Measurements from ENCODE around the gene PHPT1. TPM values are rescaled to one million over a fixed set of nuclear protein-coding genes. Genes with fewer than 3 reads are reported as not detected.
A peak's percentile ranks its signal among the peaks of the same experiment; 100 is the strongest.

PHPT1 gene
- total RNA-seq, 4 donors from 2014 or later: 98.8 to 204 (median 152) TPM

GRCh38 chr9:136806631-136807201 lies 42.5 kb upstream of the PHPT1 start:
- no peak for DNase-seq
- ATAC-seq: no peak

GRCh38 chr9:136807281-136808074 lies 41.7 kb upstream of the PHPT1 start, which contains the start of gene RABL6:
Gene RABL6, plus strand, starts transcription at chr9:136807948. Its CDS starts 249 bp downstream, at chr9:136808197.
- peak within 1 kb of the TSS; percentile 82 to 94 (median 90) for H3K27ac ChIP-seq
- peak; percentile 29 to 66 for DNase-seq
- in situ Hi-C loops (cut with MboI; ENCODE audit: low sequenced_read_pairs in 4 of 4) (no loop called here), intact Hi-C loops (cut with DNase I; ENCODE audit: low total_unique reads) (loop anchor here (1.0 to 2.0 kb wide), 2 partner anchors 41 to 137 kb away; partner anchors contain the start of genes FBXW5 and PHPT1)
- peak within 1 kb of the TSS; percentile 76 to 98 (median 92) for H3K4me3 ChIP-seq
- peak; percentile 92 to 93 for ATAC-seq
- no peaks in the 10 kb centered on the region for H3K36me3 ChIP-seq
- H3K4me1 ChIP-seq: peaks cover 31 to 35% of the 10 kb centered on the region in 2 donors
- no peaks in the 10 kb centered on the region for H3K9me3 ChIP-seq
- H3K27me3 ChIP-seq: peaks cover 0 to under 1% (median 0%) of the 10 kb centered on the region in 3 donors
- TF ChIP-seq POLR2A (IDR thresholded peaks at IDR 0.05): peak; percentile 65 to 80
- TF ChIP-seq CTCF (IDR thresholded peaks at IDR 0.05 in 4 of 5, conservative IDR thresholded peaks at IDR 0.05 in 1 of 5): no peak

More at GRCh38 chr9:136806631-136807201, 42.5 kb upstream of the PHPT1 start:
- intact Hi-C loops (cut with DNase I; ENCODE audit: low total_unique reads) (loop anchor here (1.0 to 2.0 kb wide), 2 partner anchors 42 to 138 kb away; partner anchors contain the start of genes FBXW5 and PHPT1), in situ Hi-C loops (cut with MboI; ENCODE audit: low sequenced_read_pairs in 4 of 4) (no loop called here)
- Histone ChIP-seq H3K36me3 (no peaks in the 10 kb centered on the region), H3K27me3 (peaks cover 0 to 8% (median 8%) of the 10 kb centered on the region in 3 donors), H3K4me1 (peaks cover 31 to 35% of the 10 kb centered on the region in 2 donors), H3K27ac (peak overlapping the region; percentile 82 to 94 (median 90)), H3K9me3 (no peaks in the 10 kb centered on the region), H3K4me3 (peak overlapping the region; percentile 64 to 94 (median 72))
- no peak for TF ChIP-seq POLR2A (IDR thresholded peaks at IDR 0.05)
- TF ChIP-seq CTCF (IDR thresholded peaks at IDR 0.05 in 4 of 5, conservative IDR thresholded peaks at IDR 0.05 in 1 of 5): no peak

GRCh38 chr9:136808075-136808805 lies 41.0 kb upstream of the PHPT1 start:
- ATAC-seq (peak; percentile 49 to 53), DNase-seq (peak in 1 of 2 donors; percentile 36)
- Histone ChIP-seq H3K4me1 (peaks cover 31 to 35% of the 10 kb centered on the region in 2 donors), H3K4me3 (peak overlapping the region; percentile 76 to 98 (median 92)), H3K9me3 (no peaks in the 10 kb centered on the region), H3K27ac (peak overlapping the region; percentile 80 to 94 (median 88)), H3K27me3 (no peaks in the 10 kb centered on the region), H3K36me3 (peaks cover 0 to 5% of the 10 kb centered on the region in 2 donors)
- in situ Hi-C loops (cut with MboI; ENCODE audit: low sequenced_read_pairs in 4 of 4): no loop called here
- TF ChIP-seq POLR2A (IDR thresholded peaks at IDR 0.05): peak in 1 of 2 donors; percentile 14
- peak in 2 of 5 experiments; percentile 6 to 10 for TF ChIP-seq CTCF (IDR thresholded peaks at IDR 0.05 in 4 of 5, conservative IDR thresholded peaks at IDR 0.05 in 1 of 5)
- intact Hi-C loops (cut with DNase I; ENCODE audit: low total_unique reads): no loop called here

- peak overlapping the region in 3 of 4 donors; percentile 82 to 94 (median 94) for H3K27ac ChIP-seq
- no peak for ATAC-seq
- intact Hi-C loops (cut with DNase I; ENCODE audit: low total_unique reads): no loop called here
Measured at GRCh38 chr9:136808806-136809158, 40.4 kb upstream of the PHPT1 start.

More at GRCh38 chr9:136808806-136809158, 40.4 kb upstream of the PHPT1 start:
- Histone ChIP-seq H3K36me3 (peaks cover 0 to 6% of the 10 kb centered on the region in 2 donors), H3K27me3 (no peaks in the 10 kb centered on the region), H3K4me1 (peaks cover 31 to 35% of the 10 kb centered on the region in 2 donors), H3K4me3 (peak overlapping the region; percentile 76 to 98 (median 92)), H3K9me3 (no peaks in the 10 kb centered on the region)
- no peak for TF ChIP-seq CTCF (IDR thresholded peaks at IDR 0.05 in 4 of 5, conservative IDR thresholded peaks at IDR 0.05 in 1 of 5)
- TF ChIP-seq POLR2A (IDR thresholded peaks at IDR 0.05): no peak
- no peak for DNase-seq
- in situ Hi-C loops (cut with MboI; ENCODE audit: low sequenced_read_pairs in 4 of 4): no loop called here

All from gastrocnemius medialis (tissue), 4 donors.